GM12878 (cell line): ENCODE measurements around the gene CFAP45. TPM values are rescaled to one million over a fixed set of nuclear protein-coding genes. Genes with fewer than 3 reads are reported as not detected.

Experiments
- ATAC-seq: fragments of 200-7000 bp; cut with Tn5 transposase; 3 replicates; pipeline ENCODE4 v1.9.1; 2020; ENCODE audit warnings: mild to moderate bottlenecking, moderate library complexity
- BruUV-seq: library from RNA; stranded (reverse); fragments of 400-500 nt; replicated peaks from 2 replicates; lab custom pipeline; 2021; lab: Mats Ljungman, UMichigan
- CTCF ChIA-PET: fragments of 300-600 bp; sonication (Branson Sonifier 250); formaldehyde crosslinking; extraction: SDS; loops from one replicate; lab custom pipeline; 2021; ENCODE audit warnings: inconsistent platforms; lab: Yijun Ruan, JAX
- POLR2A ChIA-PET: fragments of 350-600 bp; formaldehyde crosslinking; extraction: SDS; loops from one replicate; lab custom pipeline; 2021; ENCODE audit warnings: inconsistent platforms; lab: Charles Lee
- RAD21 ChIA-PET: fragments of 300-600 bp; sonication (Branson Sonifier 250); formaldehyde crosslinking; loops from one replicate; lab custom pipeline; 2023; ENCODE audit warnings: antibody characterized with exemption; ENCODE audit not compliant: unreplicated experiment; lab: Charles Lee
- SMC1A ChIA-PET: fragments of 300-600 bp; sonication (Branson Sonifier 250); formaldehyde crosslinking; loops from one replicate; lab custom pipeline; 2023; ENCODE audit not compliant: unreplicated experiment, uncharacterized antibody; lab: Charles Lee
- DNase-seq: peaks from one replicate; pipeline ENCODE4 v3.0.0-alpha.2; 2011; ENCODE audit warnings: low read depth, low spot score
- FAIRE-seq: peaks from 3 replicates; lab custom pipeline; 2011; peaks lifted over from hg19 to GRCh38; lab: Jason Lieb, UNC
- H2AFZ ChIP-seq: 2 replicates; pipeline ENCODE4 v1.6.0; 2011; ENCODE audit warnings: low read depth, low read length, control low read depth; ENCODE audit not compliant: control insufficient read depth
- H3K27ac ChIP-seq: 2 replicates; pipeline ENCODE4 v1.5.1; 2011; ENCODE audit warnings: control low read depth; ENCODE audit not compliant: control insufficient read depth, insufficient read depth
- H3K27me3 ChIP-seq, 2 experiments: replicated peaks in 1 of 2; 2 replicates each; pipeline versions ENCODE4 v1.6.0 to v1.6.1; 2011; ENCODE audit warnings: low read length in 1 of 2; ENCODE audit not compliant: control insufficient read depth in 2 of 2, insufficient read depth in 2 of 2
- H3K36me3 ChIP-seq, 2 experiments: 2 replicates each; pipeline ENCODE4 v1.5.1; 2011; ENCODE audit warnings: low read length in 1 of 2; ENCODE audit not compliant: control insufficient read depth in 2 of 2, insufficient read depth in 2 of 2
- H3K4me1 ChIP-seq: 2 replicates; pipeline ENCODE4 v1.6.1; 2011; ENCODE audit warnings: mild to moderate bottlenecking, low read length, moderate library complexity, mixed read lengths; ENCODE audit not compliant: control insufficient read depth, insufficient read depth
- H3K4me2 ChIP-seq: 2 replicates; pipeline ENCODE4 v1.6.0; 2011; ENCODE audit warnings: control low read depth; ENCODE audit not compliant: control insufficient read depth, insufficient read depth
- H3K4me3 ChIP-seq: fragments of 200-600 bp; sonication (generic); 2 replicates; pipeline ENCODE4 v1.5.1; 2016
- H3K79me2 ChIP-seq: 2 replicates; pipeline ENCODE4 v1.6.0; 2011; ENCODE audit warnings: low read length; ENCODE audit not compliant: control insufficient read depth, insufficient read depth
- H3K9ac ChIP-seq: 2 replicates; pipeline ENCODE4 v1.8.0; 2011; ENCODE audit warnings: low read length, control low read depth, mixed read lengths; ENCODE audit not compliant: control insufficient read depth, insufficient read depth
- H3K9me3 ChIP-seq: replicated peaks from 3 replicates; pipeline ENCODE4 v1.5.1; 2011; ENCODE audit warnings: mild to moderate bottlenecking, low read length; ENCODE audit not compliant: control insufficient read depth, insufficient read depth
- H4K20me1 ChIP-seq: 2 replicates; pipeline ENCODE4 v1.6.0; 2011; ENCODE audit not compliant: control insufficient read depth, insufficient read depth
- ATF3 ChIP-seq: IDR thresholded peaks from 2 replicates; pipeline ENCODE4 v1.6.1; 2011; ENCODE audit warnings: low read depth, mild to moderate bottlenecking, low read length, moderate library complexity, borderline replicate concordance; ENCODE audit errors: extremely low read depth
- HSF1 ChIP-seq: fragments of 150-350 bp; IDR thresholded peaks from 2 replicates; pipeline ENCODE4 v1.6.1; 2014; ENCODE audit warnings: mild to moderate bottlenecking, low read depth, low read length
- PRDM15 ChIP-seq: fragments of 450-650 bp; formaldehyde crosslinking; IDR thresholded peaks from 2 replicates; pipeline ENCODE4 v1.4.0; 2020; ENCODE audit warnings: mild to moderate bottlenecking, moderate library complexity
- SUPT20H ChIP-seq: IDR thresholded peaks from 2 replicates; pipeline ENCODE4 v1.6.1; 2011; ENCODE audit warnings: low read depth, mild to moderate bottlenecking, low read length, moderate library complexity, borderline replicate concordance; ENCODE audit not compliant: control insufficient read depth
- WRNIP1 ChIP-seq: IDR thresholded peaks from 2 replicates; pipeline ENCODE4 v1.6.1; 2011; ENCODE audit warnings: low read depth, low read length, improper control_type of control experiment, borderline replicate concordance
- ZNF687 ChIP-seq: fragments of 450-650 bp; IDR thresholded peaks from 2 replicates; pipeline ENCODE4 v1.6.1; 2017; ENCODE audit warnings: mild to moderate bottlenecking, moderate library complexity
- WGBS: methylation state at CpG from one replicate; pipeline ENCODE4 v1.1.6; 2016; ENCODE audit warnings: low lambda C conversion rate; ENCODE audit not compliant: insufficient replicate concordance, insufficient coverage; ENCODE audit errors: missing lambda C conversion rate; 5-methylcytosine and 5-hydroxymethylcytosine counted together
- in situ Hi-C: fragments of 300-500 bp; cut with MboI; formaldehyde crosslinking; loops from 9 replicates; pipeline ENCODE4 v1.14.3; 2018; ENCODE audit warnings: mixed read lengths
- intact Hi-C: fragments of 100-400 bp; cut with micrococcal nuclease; formaldehyde crosslinking; loops from one replicate; pipeline ENCODE4 v1.14.2; 2022; ENCODE audit not compliant: unreplicated experiment
- polyA plus RNA-seq, 11 experiments: library from polyadenylated mRNA; depleted of rRNA in 4 of 11; unstranded in 6 of 11; stranded (reverse) in 5 of 11; fragments of >200 nt; fragmentation: Nextera tagmentation in 4 of 11; fragmentation: Illumina TruSeq in 1 of 11; extraction: Ambion mirVana in 4 of 11; extraction: Trizol in 1 of 11; gene quantifications; 1 replicate in 1 of 11; 2 replicates in 10 of 11; pipeline versions ENCODE4 v1.2.1 to v1.2.3, GENCODE V29; 2011 to 2016; ENCODE audit warnings: inconsistent platforms in 2 of 11, missing spikeins in 2 of 11, low read depth in 1 of 11
- total RNA-seq, 4 experiments: library from RNA; depleted of rRNA in 3 of 4; stranded (reverse); fragments of >200 nt in 3 of 4; fragmentation: Illumina TruSeq in 1 of 4; extraction: Trizol in 1 of 4; gene quantifications; 2 replicates each; pipeline versions ENCODE4 v1.2.1 to v1.2.3, GENCODE V29; 2013 to 2021

CFAP45 gene
- total and polyA plus RNA-seq, 10 of the 15 experiments (the other 5 are each of a cell fraction or from before 2014, with no cell fraction given), result 0.43 to 0.91 (median 0.67) TPM

- no peak for TF ChIP-seq ATF3
Measured at GRCh38 chr1:159941141-159941540, 41.2 kb upstream of the CFAP45 start (continued).

- Histone ChIP-seq H3K4me3 (no peak overlapping the region), H3K79me2 (no peaks in the 10 kb centered on the region), H3K4me2 (no peak overlapping the region), H3K9me3 (no peaks in the 10 kb centered on the region), H4K20me1 (no peaks in the 10 kb centered on the region), H3K9ac (no peak overlapping the region), H3K27ac (no peak overlapping the region), H3K36me3 (no peaks in the 10 kb centered on the region), H2AFZ (no peak overlapping the region), H3K4me1 (peaks cover 23% of the 10 kb centered on the region), H3K27me3 (peaks cover 4 to 14% of the 10 kb centered on the region in 2 experiments)
- no peak for ATAC-seq
- CTCF ChIA-PET, result interaction anchor here (0.7 to 22.4 kb wide), 12 partner anchors 9 to 150 kb away, joined by 3 to 422 read pairs (median 6); partner anchors contain the start of gene TAGLN2
- BruUV-seq, result no TSS peak
- no peak for DNase-seq
- WGBS, result 54% methylated on average over 11 of the region's 11 CpGs
- SMC1A ChIA-PET, result interaction anchor here (1.4 to 9.2 kb wide), 4 partner anchors 15 to 84 kb away, joined by 3 to 122 read pairs (median 7); partner anchors contain the start of gene TAGLN2
- in situ Hi-C loops (no loop called here), intact Hi-C loops (no loop called here)
- RAD21 ChIA-PET, result interaction anchor here (0.8 to 12.4 kb wide), 3 partner anchors 68 to 726 kb away, joined by 3 to 113 read pairs (median 4); no protein-coding TSS in a partner anchor
- no peak for FAIRE-seq
- POLR2A ChIA-PET, result no interaction called here
- no peak for TF ChIP-seq SUPT20H
- TF ChIP-seq ZNF687, result no peak
- no peak for TF ChIP-seq WRNIP1
- no peak for TF ChIP-seq PRDM15 (CRISPR knock-in tag)
- TF ChIP-seq HSF1, result no peak
Measured at GRCh38 chr1:159940006-159940620, 40.1 kb upstream of the CFAP45 start.
